Erythroblast (primary cell): Measurements from ENCODE around the gene PLCB4.

Experiments
- GATA1 ChIP-seq: IDR thresholded peaks from 2 replicates; pipeline ENCODE4 v1.6.1; 2011; ENCODE audit warnings: low read depth, mild to moderate bottlenecking, control low read depth, low read length, moderate library complexity
- POLR2A ChIP-seq: IDR thresholded peaks from 2 replicates; pipeline ENCODE4 v1.6.1; 2011; ENCODE audit warnings: mild to moderate bottlenecking, low read length

GRCh38 chr20:9161311-9161710, 92.4 kb downstream of the PLCB4 start:
- TF ChIP-seq POLR2A (no peak), GATA1 (no peak)
